BLaER1 treated with 17β-estradiol and CSF1 and Interleukin-3, amounts not matched to agents 10 nM and 100 nM (cell line): Measurements from ENCODE around the gene RNASEL.

Experiments used
- H3K27ac ChIP-seq, 11 experiments: shearing (Covaris generic); formaldehyde crosslinking; 2 replicates each; pipeline ENCODE4 v1.8.1; 2022
- H3K27me3 ChIP-seq, 11 experiments: shearing (Covaris generic); formaldehyde crosslinking; 2 replicates each; pipeline ENCODE4 v1.8.1; 2022
- H3K36me3 ChIP-seq, 11 experiments: shearing (Covaris generic); formaldehyde crosslinking; 2 replicates each; pipeline ENCODE4 v1.8.1; 2022
- H3K4me1 ChIP-seq, 10 experiments: shearing (Covaris generic); formaldehyde crosslinking; 2 replicates each; pipeline ENCODE4 v1.8.1; 2022
- H3K4me2 ChIP-seq, 11 experiments: shearing (Covaris generic); formaldehyde crosslinking; 2 replicates each; pipeline ENCODE4 v1.8.1; 2022
- H3K4me3 ChIP-seq, 10 experiments: shearing (Covaris generic); formaldehyde crosslinking; 2 replicates each; pipeline ENCODE4 v1.8.1; 2022
- H3K9ac ChIP-seq, 11 experiments: shearing (Covaris generic); formaldehyde crosslinking; 2 replicates each; pipeline ENCODE4 v1.8.1; 2022
- H3K9me3 ChIP-seq, 11 experiments: shearing (Covaris generic); formaldehyde crosslinking; replicated peaks in 1 of 11; 2 replicates each; pipeline ENCODE4 v1.8.1; 2022
- H4K20me1 ChIP-seq, 11 experiments: shearing (Covaris generic); formaldehyde crosslinking; 2 replicates each; pipeline ENCODE4 v1.8.1; 2022
- Cebpa-rat ChIP-seq, 11 experiments: shearing (Covaris generic); IDR thresholded peaks; 2 replicates each; pipeline ENCODE4 v1.8.1; 2022

RNASEL gene

DNA sequence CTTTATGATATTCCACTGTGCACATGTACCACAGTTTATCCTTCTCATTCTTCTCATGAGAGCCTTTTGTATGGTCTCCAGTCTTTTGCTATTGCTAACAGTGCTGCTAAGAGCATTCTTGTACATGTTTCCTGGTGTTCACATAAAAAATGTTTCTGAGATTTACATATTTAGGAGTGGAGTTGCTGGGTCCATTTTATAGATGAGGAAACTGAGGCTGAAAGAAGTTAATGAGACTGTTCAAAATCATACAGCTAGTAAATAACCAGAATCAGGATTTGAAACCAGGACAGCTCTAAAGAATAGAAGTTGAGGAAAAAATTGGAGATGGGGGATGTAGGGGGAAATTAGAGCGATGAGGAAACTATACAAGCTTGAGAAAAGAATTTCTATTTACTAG lies 42.9 kb upstream of the RNASEL start:
- no peak for TF ChIP-seq Cebpa-rat (IDR thresholded peaks at IDR 0.05)
- H3K27me3 ChIP-seq: no peaks in the 10 kb centered on the region
- H3K27ac ChIP-seq: peak overlapping the region in 8 of 11 experiments; percentile 37 to 87 (median 74); a peak in 15 of 22 replicates
- H3K4me2 ChIP-seq: peak overlapping the region in 10 of 11 experiments; percentile 51 to 91 (median 79); a peak in 19 of 22 replicates
- H3K9ac ChIP-seq: peak overlapping the region in 5 of 11 experiments; percentile 24 to 78 (median 49); a peak in 6 of 22 replicates
- H3K4me1 ChIP-seq: peaks cover 42 to 97% (median 86%) of the 10 kb centered on the region in 10 experiments
- H3K36me3 ChIP-seq: no peaks in the 10 kb centered on the region
- H3K4me3 ChIP-seq: no peak overlapping the region
- H3K9me3 ChIP-seq: no peaks in the 10 kb centered on the region
- H4K20me1 ChIP-seq: no peaks in the 10 kb centered on the region

DNA sequence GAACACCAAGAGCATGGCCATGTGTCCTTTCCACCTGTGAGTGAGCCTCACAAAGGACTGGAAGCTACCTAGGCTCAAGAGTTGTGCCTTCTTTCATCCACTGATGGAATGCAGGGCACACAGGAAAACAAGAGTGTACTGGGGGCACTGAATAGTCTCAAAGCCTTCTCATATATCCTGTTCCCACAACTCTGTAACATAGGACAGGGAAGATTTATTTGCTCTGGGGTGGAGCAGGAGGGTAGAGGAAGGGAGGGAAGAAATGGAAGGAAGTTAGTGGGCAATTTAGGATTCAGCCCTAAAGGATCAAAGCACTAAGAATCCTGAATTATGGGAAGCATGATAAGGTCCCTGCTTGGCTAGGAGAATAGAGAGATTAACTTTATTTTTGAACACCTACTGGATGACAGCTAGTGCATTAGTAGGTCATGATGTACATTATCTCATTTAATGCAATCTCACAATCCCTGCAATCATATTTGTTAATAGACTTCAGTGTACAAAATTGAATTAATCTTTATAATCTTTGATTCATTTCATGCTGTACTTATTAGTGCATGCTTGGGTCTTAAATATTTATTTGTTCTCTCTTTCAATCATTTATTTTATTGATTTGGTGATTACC lies 42.1 kb upstream of the RNASEL start:
- H3K9ac ChIP-seq: peak overlapping the region in 2 of 11 experiments; percentile 6 to 69; a peak in 3 of 22 replicates
- no peak for TF ChIP-seq Cebpa-rat (IDR thresholded peaks at IDR 0.05)
- peak overlapping the region; percentile 55 to 91 (median 84) for H3K4me2 ChIP-seq
- H3K27me3 ChIP-seq: no peaks in the 10 kb centered on the region
- no peaks in the 10 kb centered on the region for H4K20me1 ChIP-seq
- no peaks in the 10 kb centered on the region for H3K36me3 ChIP-seq
- peaks cover 48 to 97% (median 88%) of the 10 kb centered on the region in 10 experiments for H3K4me1 ChIP-seq
- peak overlapping the region in 8 of 11 experiments; percentile 58 to 87 (median 74); a peak in 14 of 22 replicates for H3K27ac ChIP-seq
- no peak overlapping the region for H3K4me3 ChIP-seq
- no peaks in the 10 kb centered on the region for H3K9me3 ChIP-seq

DNA sequence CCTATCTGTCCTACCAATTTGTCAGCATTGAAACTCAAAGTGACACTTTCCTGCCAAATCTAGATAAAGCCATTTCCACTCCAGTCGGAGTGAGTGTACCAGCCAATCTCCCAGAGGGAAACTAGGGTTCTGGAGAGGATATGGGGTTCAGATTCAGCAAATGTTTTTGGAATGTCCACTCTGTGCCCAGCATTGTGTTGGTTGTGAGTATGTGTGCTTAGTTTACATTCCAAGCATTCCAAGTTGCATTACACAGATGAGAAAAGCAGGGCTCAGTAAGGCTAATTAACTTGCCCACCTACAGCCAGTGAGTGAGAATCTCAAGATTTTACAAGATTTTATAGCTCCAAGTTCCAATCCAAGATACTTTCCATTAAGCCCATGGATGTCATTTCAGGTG lies 41.5 kb upstream of the RNASEL start:
- no peaks in the 10 kb centered on the region for H3K9me3 ChIP-seq
- TF ChIP-seq Cebpa-rat (IDR thresholded peaks at IDR 0.05): no peak
- no peaks in the 10 kb centered on the region for H4K20me1 ChIP-seq
- peaks cover 54 to 97% (median 88%) of the 10 kb centered on the region in 10 experiments for H3K4me1 ChIP-seq
- H3K27me3 ChIP-seq: no peaks in the 10 kb centered on the region
- peak overlapping the region; percentile 55 to 91 (median 84) for H3K4me2 ChIP-seq
- H3K36me3 ChIP-seq: no peaks in the 10 kb centered on the region
- H3K9ac ChIP-seq: peak overlapping the region in 5 of 11 experiments; percentile 43 to 69 (median 68); a peak in 10 of 22 replicates
- H3K4me3 ChIP-seq: no peak overlapping the region
- H3K27ac ChIP-seq: peak overlapping the region in 9 of 11 experiments; percentile 26 to 86 (median 71); a peak in 14 of 22 replicates

DNA sequence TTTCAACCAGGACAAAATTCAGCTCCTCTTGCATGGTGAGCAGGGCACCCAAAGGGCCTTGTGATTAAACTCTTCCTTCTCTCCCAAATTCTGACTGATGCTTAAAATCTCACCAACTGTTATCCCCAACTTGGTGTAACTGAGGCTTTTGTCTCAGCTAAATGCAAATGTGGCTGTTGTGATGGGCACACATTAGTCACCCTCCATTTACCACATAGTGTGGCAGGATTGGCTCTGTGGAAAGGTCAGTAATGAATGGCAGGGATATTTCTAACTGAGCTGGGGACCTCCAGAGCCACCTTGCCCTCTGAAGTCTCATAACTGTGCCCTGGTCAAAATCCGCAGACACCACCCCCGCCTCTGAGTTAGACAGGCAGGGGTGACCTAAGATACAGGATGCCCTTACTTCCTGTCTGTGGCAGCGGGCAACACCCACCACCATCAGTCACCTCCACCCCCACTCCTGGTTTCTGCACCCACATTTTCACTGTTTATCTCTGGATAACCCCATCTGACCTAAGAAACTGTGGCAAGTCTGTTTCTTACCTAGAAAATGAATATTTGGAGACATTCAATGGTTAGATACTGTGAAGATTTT lies 40.5 kb upstream of the RNASEL start:
- Histone ChIP-seq H3K9ac (peak overlapping the region in 9 of 11 experiments; percentile 18 to 69 (median 43); a peak in 15 of 22 replicates), H3K4me1 (peaks cover 64 to 97% (median 88%) of the 10 kb centered on the region in 10 experiments)
- no peak for TF ChIP-seq Cebpa-rat (IDR thresholded peaks at IDR 0.05)

DNA sequence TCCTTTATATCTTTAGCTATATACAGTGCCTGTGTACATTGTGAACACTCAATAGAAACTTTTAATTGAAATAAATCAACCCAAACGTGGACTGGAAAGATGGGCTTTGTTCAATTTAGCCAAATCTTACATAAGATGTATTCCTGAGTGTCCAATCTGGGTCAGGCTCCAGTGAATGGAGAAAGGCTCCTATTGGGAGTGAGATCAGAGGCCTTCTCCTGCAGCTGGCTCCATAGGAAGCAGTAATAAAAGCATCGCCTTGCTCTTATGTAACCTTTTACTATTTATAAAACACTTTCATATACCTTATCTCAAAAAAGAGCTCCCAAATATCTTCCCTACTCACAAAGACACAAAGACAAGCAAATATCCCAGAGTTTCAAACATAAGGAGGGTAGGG lies 40.0 kb upstream of the RNASEL start:
- peak overlapping the region in 9 of 11 experiments; percentile 18 to 69 (median 43); a peak in 13 of 22 replicates for H3K9ac ChIP-seq
- H3K27me3 ChIP-seq: no peaks in the 10 kb centered on the region
- H3K4me2 ChIP-seq: peak overlapping the region; percentile 55 to 91 (median 84)
- H3K4me3 ChIP-seq: peak overlapping the region in 2 of 10 experiments; percentile 1 to 47; a peak in 4 of 20 replicates
- TF ChIP-seq Cebpa-rat (IDR thresholded peaks at IDR 0.05): no peak
- peaks cover 65 to 97% (median 88%) of the 10 kb centered on the region in 10 experiments for H3K4me1 ChIP-seq
- peak overlapping the region in 10 of 11 experiments; percentile 19 to 86 (median 70); a peak in 18 of 22 replicates for H3K27ac ChIP-seq
- no peaks in the 10 kb centered on the region for H3K36me3 ChIP-seq
- no peaks in the 10 kb centered on the region for H4K20me1 ChIP-seq
- no peaks in the 10 kb centered on the region for H3K9me3 ChIP-seq

More for the DNA sequence above, 40.5 kb upstream of the RNASEL start:
- peak overlapping the region; percentile 55 to 91 (median 84) for H3K4me2 ChIP-seq
- H3K27me3 ChIP-seq: no peaks in the 10 kb centered on the region
- no peaks in the 10 kb centered on the region for H3K9me3 ChIP-seq
- peak overlapping the region in 10 of 11 experiments; percentile 19 to 86 (median 70); a peak in 18 of 22 replicates for H3K27ac ChIP-seq
- no peaks in the 10 kb centered on the region for H4K20me1 ChIP-seq
- H3K4me3 ChIP-seq: peak overlapping the region in 4 of 10 experiments; percentile 1 to 47 (median 24); a peak in 6 of 20 replicates
- H3K36me3 ChIP-seq: no peaks in the 10 kb centered on the region

DNA sequence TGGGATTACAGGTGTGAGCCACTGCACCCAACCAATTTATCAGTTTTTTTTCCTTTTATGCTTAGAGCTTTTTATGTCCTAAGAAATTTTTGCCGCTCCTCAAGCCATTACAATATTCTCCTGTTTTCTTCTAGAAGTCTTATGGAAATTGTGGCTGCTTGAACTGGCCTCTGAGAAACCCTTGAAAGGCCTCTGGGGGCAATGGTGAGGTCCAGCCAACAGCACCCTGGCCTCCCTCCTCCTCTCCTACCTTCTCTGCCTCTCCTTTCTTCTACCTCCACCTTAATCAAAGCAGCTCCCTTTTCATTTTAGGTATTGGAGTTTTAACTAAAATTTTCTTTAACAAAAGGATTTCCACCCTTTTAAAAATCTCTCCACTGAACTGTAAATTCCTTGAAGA lies 39.6 kb upstream of the RNASEL start:
- H3K4me2 ChIP-seq: peak overlapping the region in 10 of 11 experiments; percentile 67 to 91 (median 85); a peak in 18 of 22 replicates
- H4K20me1 ChIP-seq: no peaks in the 10 kb centered on the region
- TF ChIP-seq Cebpa-rat (IDR thresholded peaks at IDR 0.05): no peak
- H3K27ac ChIP-seq: peak overlapping the region in 7 of 11 experiments; percentile 59 to 86 (median 78); a peak in 13 of 22 replicates
- H3K4me1 ChIP-seq: peaks cover 65 to 97% (median 88%) of the 10 kb centered on the region in 10 experiments
- no peak overlapping the region for H3K4me3 ChIP-seq
- no peaks in the 10 kb centered on the region for H3K9me3 ChIP-seq
- no peaks in the 10 kb centered on the region for H3K27me3 ChIP-seq
- peak overlapping the region in 1 of 11 experiments; percentile 69; a peak in 2 of 22 replicates for H3K9ac ChIP-seq
- H3K36me3 ChIP-seq: no peaks in the 10 kb centered on the region

DNA sequence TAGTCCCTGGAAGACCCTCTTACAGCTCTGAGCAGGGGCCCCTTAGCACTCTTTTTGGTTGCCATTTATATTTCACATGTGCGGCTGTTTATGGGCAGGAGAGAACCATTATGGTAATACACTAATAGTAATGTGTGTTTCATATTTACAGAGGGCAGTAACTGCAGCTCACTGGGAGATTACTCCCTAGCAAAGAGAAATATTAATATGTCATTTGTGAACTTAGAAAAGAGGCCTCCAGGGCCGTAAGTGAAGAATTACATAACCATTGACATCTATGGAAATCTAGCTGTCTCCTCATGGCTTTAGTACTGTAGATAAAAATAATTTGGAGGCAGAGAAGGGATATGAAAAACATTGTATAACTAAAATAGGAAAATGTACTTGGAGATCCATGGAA lies 38.6 kb upstream of the RNASEL start:
- H3K9me3 ChIP-seq: no peaks in the 10 kb centered on the region
- H3K4me2 ChIP-seq: 0 out of 22 replicates have a peak overlapping the region, but pooled peaks of 1 of the 11 experiments have one; percentile 90
- TF ChIP-seq Cebpa-rat (IDR thresholded peaks at IDR 0.05): no peak
- no peaks in the 10 kb centered on the region for H3K36me3 ChIP-seq
- no peak overlapping the region for H3K9ac ChIP-seq
- no peaks in the 10 kb centered on the region for H4K20me1 ChIP-seq
- no peak overlapping the region for H3K4me3 ChIP-seq
- peaks cover 70 to 97% (median 88%) of the 10 kb centered on the region in 10 experiments for H3K4me1 ChIP-seq
- H3K27ac ChIP-seq: peak overlapping the region in 2 of 11 experiments; percentile 78 to 96; a peak in 3 of 22 replicates
- no peaks in the 10 kb centered on the region for H3K27me3 ChIP-seq

DNA sequence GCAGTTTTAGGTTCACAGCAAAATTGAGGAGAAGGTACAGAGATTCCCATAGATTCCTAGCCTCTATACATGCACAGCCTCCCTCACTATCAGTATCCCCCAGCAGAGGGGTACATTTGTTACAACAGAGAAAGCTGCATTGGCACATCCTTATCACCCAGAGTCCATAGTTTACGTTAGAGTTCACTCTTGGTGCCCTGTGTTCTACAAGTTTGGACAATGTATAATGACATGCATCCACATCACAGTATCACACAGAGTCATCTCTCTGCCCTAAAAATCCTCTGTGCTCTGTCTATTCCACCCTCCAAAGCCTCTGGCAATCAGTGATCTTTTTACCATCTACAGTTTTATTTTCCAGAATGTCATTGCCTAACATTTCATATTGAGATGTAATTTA lies 37.5 kb upstream of the RNASEL start:
- H3K4me1 ChIP-seq: peaks cover 74 to 97% (median 89%) of the 10 kb centered on the region in 10 experiments

More for the DNA sequence above, 37.5 kb upstream of the RNASEL start:
- TF ChIP-seq Cebpa-rat (IDR thresholded peaks at IDR 0.05): no peak
- H3K9me3 ChIP-seq: peaks cover 0 to under 1% (median 0%) of the 10 kb centered on the region in 11 experiments; a peak in 3 of 22 replicates
- peak overlapping the region in 6 of 11 experiments; percentile 37 to 97 (median 68); a peak in 11 of 22 replicates for H3K27ac ChIP-seq
- peak overlapping the region; percentile 55 to 92 (median 84) for H3K4me2 ChIP-seq
- peak overlapping the region in 1 of 11 experiments; percentile 35; a peak in 1 of 22 replicates for H3K9ac ChIP-seq
- H3K4me3 ChIP-seq: no peak overlapping the region
- no peaks in the 10 kb centered on the region for H3K36me3 ChIP-seq
- no peaks in the 10 kb centered on the region for H3K27me3 ChIP-seq
- no peaks in the 10 kb centered on the region for H4K20me1 ChIP-seq
